K562 (cell line): ENCODE results near the gene LACTBL1.

Experiments used
- BHLHE40 ChIP-seq: IDR thresholded peaks from 2 replicates; pipeline ENCODE4 v1.6.1; 2011; ENCODE audit warnings: low read length, improper control_type of control experiment
- GABPB1 ChIP-seq: sonication (generic); formaldehyde crosslinking; IDR thresholded peaks from 2 replicates; pipeline ENCODE4 v1.8.0; 2022; ENCODE audit warnings: mild to moderate bottlenecking, missing genetic modification reagents
- YBX1 ChIP-seq: fragments of 450-650 bp; IDR thresholded peaks from 2 replicates; pipeline ENCODE4 v1.7.1; 2016; ENCODE audit warnings: mild to moderate bottlenecking
- ZBED1 ChIP-seq: IDR thresholded peaks from 2 replicates; pipeline ENCODE4 v1.6.1; 2014
- ZNF224 ChIP-seq: sonication (generic); formaldehyde crosslinking; IDR thresholded peaks from 2 replicates; pipeline ENCODE4 v1.8.0; 2022; ENCODE audit warnings: mild to moderate bottlenecking, missing genetic modification reagents
- TF ChIP-seq, protein P1 (sequence below), 2 experiments: fragments of 450-650 bp; IDR thresholded peaks; 2 replicates each; pipeline ENCODE4 v1.6.1; 2016; ENCODE audit warnings: mild to moderate bottlenecking in 2 of 2, borderline replicate concordance in 1 of 2, low read depth in 1 of 2, moderate library complexity in 1 of 2
- TF ChIP-seq, protein P2 (sequence below), 2 experiments: fragments of 450-650 bp in 1 of 2; sonication (generic) in 1 of 2; formaldehyde crosslinking in 1 of 2; IDR thresholded peaks in 1 of 2; conservative IDR thresholded peaks in 1 of 2; 2 replicates each; pipeline versions ENCODE4 v1.6.1 to v1.8.1; 2016 to 2023; ENCODE audit warnings: mild to moderate bottlenecking in 2 of 2, moderate library complexity in 2 of 2, inconsistent platforms in 1 of 2, missing genetic modification reagents in 1 of 2

DNA sequence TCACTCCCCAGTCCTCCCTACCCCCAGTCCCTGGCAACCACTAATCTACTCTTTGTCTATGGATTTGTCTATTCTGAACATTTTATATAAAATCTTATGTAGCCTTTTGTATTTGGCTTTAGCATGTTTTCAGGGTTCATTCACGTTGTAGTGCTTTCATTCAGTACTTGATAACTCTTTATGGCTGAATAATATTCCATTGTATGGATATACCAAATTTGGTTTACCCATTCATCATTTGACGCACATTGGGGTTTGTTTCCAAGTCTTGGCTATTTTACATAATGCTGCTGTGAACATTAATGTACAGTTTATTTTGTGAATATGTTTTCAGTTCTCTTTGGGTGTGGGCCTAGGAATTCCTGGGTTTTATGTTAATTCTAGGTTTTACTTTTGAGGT lies 49.2 kb upstream of the LACTBL1 start:
- TF ChIP-seq ZBED1 = no peak
- no peak for TF ChIP-seq GABPB1 (CRISPR knock-in tag)
- no peak for TF ChIP-seq BHLHE40
- TF ChIP-seq, protein P1, sequence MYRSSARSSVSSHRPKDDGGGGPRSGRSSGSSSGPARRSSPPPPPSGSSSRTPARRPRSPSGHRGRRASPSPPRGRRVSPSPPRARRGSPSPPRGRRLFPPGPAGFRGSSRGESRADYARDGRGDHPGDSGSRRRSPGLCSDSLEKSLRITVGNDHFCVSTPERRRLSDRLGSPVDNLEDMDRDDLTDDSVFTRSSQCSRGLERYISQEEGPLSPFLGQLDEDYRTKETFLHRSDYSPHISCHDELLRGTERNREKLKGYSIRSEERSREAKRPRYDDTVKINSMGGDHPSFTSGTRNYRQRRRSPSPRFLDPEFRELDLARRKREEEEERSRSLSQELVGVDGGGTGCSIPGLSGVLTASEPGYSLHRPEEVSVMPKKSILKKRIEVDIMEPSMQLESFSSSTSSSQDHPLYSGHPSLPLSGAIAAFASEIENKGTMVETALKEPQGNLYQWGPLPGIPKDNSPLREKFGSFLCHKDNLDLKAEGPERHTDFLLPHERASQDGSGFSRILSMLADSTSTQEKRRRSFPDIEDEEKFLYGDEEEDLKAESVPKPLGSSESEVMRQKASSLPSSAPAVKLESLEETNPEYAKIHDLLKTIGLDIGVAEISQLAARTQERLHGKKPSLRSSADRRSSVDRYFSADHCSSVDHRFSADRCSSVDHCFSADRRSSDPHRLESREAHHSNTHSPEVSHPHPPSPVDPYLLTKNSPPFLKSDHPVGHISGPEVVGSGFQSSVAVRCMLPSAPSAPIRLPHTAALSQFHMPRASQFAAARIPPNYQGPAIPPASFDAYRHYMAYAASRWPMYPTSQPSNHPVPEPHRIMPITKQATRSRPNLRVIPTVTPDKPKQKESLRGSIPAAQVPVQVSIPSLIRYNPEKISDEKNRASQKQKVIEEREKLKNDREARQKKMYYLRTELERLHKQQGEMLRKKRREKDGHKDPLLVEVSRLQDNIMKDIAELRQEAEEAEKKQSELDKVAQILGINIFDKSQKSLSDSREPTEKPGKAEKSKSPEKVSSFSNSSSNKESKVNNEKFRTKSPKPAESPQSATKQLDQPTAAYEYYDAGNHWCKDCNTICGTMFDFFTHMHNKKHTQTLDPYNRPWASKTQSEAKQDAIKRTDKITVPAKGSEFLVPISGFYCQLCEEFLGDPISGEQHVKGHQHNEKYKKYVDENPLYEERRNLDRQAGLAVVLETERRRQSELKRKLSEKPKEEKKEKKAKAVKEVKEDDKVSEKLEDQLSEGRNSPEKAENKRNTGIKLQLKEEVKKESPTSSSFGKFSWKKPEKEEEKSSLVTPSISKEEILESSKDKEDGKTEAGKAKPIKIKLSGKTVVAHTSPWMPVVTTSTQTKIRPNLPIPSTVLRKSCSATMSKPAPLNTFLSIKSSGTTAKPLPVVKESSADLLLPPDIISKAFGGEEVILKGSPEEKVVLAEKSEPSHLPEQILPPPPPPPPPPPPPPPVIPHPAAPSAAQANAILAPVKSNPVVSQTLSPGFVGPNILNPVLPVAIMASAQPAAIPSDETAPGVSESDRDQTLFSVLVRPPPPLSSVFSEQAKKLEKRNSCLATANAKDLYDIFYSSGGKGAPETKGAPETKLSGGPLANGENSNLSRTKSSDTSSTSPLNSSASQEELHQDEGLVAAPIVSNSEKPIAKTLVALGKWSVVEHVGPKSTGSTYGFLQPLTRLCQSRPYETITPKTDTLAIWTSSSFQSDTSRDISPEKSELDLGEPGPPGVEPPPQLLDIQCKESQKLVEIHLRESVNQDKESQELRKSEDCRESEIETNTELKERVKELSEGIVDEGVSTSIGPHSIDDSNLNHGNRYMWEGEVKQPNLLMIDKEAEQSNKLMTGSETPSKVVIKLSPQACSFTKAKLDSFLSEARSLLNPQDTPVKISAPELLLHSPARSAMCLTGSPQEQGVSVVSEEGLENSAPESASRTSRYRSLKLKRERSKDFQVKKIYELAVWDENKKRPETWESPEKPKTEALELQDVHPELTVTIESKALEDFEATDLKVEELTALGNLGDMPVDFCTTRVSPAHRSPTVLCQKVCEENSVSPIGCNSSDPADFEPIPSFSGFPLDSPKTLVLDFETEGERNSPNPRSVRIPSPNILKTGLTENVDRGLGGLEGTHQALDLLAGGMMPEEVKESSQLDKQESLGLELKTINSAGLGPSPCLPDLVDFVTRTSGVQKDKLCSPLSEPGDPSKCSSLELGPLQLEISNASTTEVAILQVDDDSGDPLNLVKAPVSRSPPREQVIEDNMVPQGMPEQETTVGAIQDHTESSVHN (IDR thresholded peaks at IDR 0.05; ENCODE audit: borderline replicate concordance in 1 of 2, low read depth in 1 of 2) = no peak
- TF ChIP-seq ZNF224 (CRISPR knock-in tag) = no peak
- TF ChIP-seq, protein P2, sequence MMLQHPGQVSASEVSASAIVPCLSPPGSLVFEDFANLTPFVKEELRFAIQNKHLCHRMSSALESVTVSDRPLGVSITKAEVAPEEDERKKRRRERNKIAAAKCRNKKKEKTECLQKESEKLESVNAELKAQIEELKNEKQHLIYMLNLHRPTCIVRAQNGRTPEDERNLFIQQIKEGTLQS (IDR thresholded peaks at IDR 0.05) = no peak
- TF ChIP-seq, protein P2 (CRISPR knock-in tag; conservative IDR thresholded peaks at IDR 0.05) = no peak
- TF ChIP-seq YBX1 = no peak
